22Rv1 (cell line): ENCODE results near the gene LAPTM5.

Experiments
- H3K27ac ChIP-seq: fragments of 450-650 bp; 2 replicates; pipeline ENCODE4 v1.5.1; 2017
- CTCF ChIP-seq: fragments of 450-650 bp; IDR thresholded peaks from 2 replicates; pipeline ENCODE4 v1.5.1; 2017; ENCODE audit warnings: mild to moderate bottlenecking
- ZFX ChIP-seq: fragments of 450-650 bp; IDR thresholded peaks from 2 replicates; pipeline ENCODE4 v1.6.1; 2017; ENCODE audit warnings: antibody characterized with exemption, borderline replicate concordance

LAPTM5 gene

GRCh38 chr1:30778979-30779293, 21.4 kb upstream of the LAPTM5 start:
- TF ChIP-seq ZFX: no peak
- TF ChIP-seq CTCF: no peak
- H3K27ac ChIP-seq: peak overlapping the region; percentile 33; the same call in 1 of the 2 replicates

- peak overlapping the region; percentile 33; the same call in 1 of the 2 replicates for H3K27ac ChIP-seq
- no peak for TF ChIP-seq CTCF
- no peak for TF ChIP-seq ZFX
Observed at GRCh38 chr1:30778154-30778978, 20.8 kb upstream of the LAPTM5 start.

- no peak overlapping the region for H3K27ac ChIP-seq
- TF ChIP-seq CTCF (no peak), ZFX (no peak)
Observed at GRCh38 chr1:30777904-30778153, 20.3 kb upstream of the LAPTM5 start.

- H3K27ac ChIP-seq: no peak overlapping the region
- no peak for TF ChIP-seq ZFX
- no peak for TF ChIP-seq CTCF
Observed at GRCh38 chr1:30777060-30777903, 19.7 kb upstream of the LAPTM5 start.

- no peak overlapping the region for H3K27ac ChIP-seq
- TF ChIP-seq CTCF: no peak
- TF ChIP-seq ZFX: no peak
Observed at GRCh38 chr1:30776097-30777059, 18.8 kb upstream of the LAPTM5 start.

GRCh38 chr1:30775433-30775975, 17.9 kb upstream of the LAPTM5 start:
- no peak for TF ChIP-seq CTCF
- no peak for TF ChIP-seq ZFX
- H3K27ac ChIP-seq: no peak overlapping the region
